ENCODE measurements around the gene CLASP1.

CLASP1 gene

GRCh38 chr2:121576263-121576662, 73.0 kb downstream of the CLASP1 start:
- Histone ChIP-seq H3K36me3 (ENCODE audit: insufficient read depth, low read length) (no peaks in the 10 kb centered on the region; the same call in 1 of the 2 replicates), H3K27ac (ENCODE audit: low read depth, low read length, poor library complexity, severe bottlenecking) (no peak overlapping the region), H3K9me3 (ENCODE audit: low read length) (no peaks in the 10 kb centered on the region), H3K9ac (ENCODE audit: low read length) (no peak overlapping the region), H4K20me1 (ENCODE audit: insufficient read depth, low read length) (no peaks in the 10 kb centered on the region), H3K27me3 (ENCODE audit: insufficient read depth, low read length) (no peaks in the 10 kb centered on the region), H3F3A (ENCODE audit: insufficient read depth, low read length) (no peaks in the 10 kb centered on the region), H3K4me3 (ENCODE audit: low read depth, low read length, poor library complexity, severe bottlenecking) (no peak overlapping the region), H2AFZ (ENCODE audit: low read length) (no peak overlapping the region), H3K9me2 (ENCODE audit: low read depth, low read length) (no peaks in the 10 kb centered on the region), H3K4me2 (ENCODE audit: low read length) (no peak overlapping the region), H3K4me1 (ENCODE audit: insufficient read depth, low read length, severe bottlenecking) (peaks cover 9% of the 10 kb centered on the region), H3K79me2 (ENCODE audit: insufficient read depth, low read length) (peaks cover 38% of the 10 kb centered on the region)
- TF ChIP-seq CTCF (IDR thresholded peaks at IDR 0.05; ENCODE audit: low read length), result no peak
- no peak for TF ChIP-seq EZH2 (IDR thresholded peaks at IDR 0.05; ENCODE audit: borderline replicate concordance, low read length)

GRCh38 chr2:121575800-121576199, 73.5 kb downstream of the CLASP1 start:
- TF ChIP-seq EZH2 (IDR thresholded peaks at IDR 0.05; ENCODE audit: borderline replicate concordance, low read length) (no peak), CTCF (IDR thresholded peaks at IDR 0.05; ENCODE audit: low read length) (no peak)
- Histone ChIP-seq H3K27me3 (ENCODE audit: insufficient read depth, low read length) (no peaks in the 10 kb centered on the region), H3K9ac (ENCODE audit: low read length) (no peak overlapping the region), H3K9me2 (ENCODE audit: low read depth, low read length) (no peaks in the 10 kb centered on the region), H3K4me3 (ENCODE audit: low read depth, low read length, poor library complexity, severe bottlenecking) (no peak overlapping the region), H3K79me2 (ENCODE audit: insufficient read depth, low read length) (peaks cover 38% of the 10 kb centered on the region), H2AFZ (ENCODE audit: low read length) (no peak overlapping the region), H3K9me3 (ENCODE audit: low read length) (no peaks in the 10 kb centered on the region), H3K4me2 (ENCODE audit: low read length) (no peak overlapping the region), H3K36me3 (ENCODE audit: insufficient read depth, low read length) (no peaks in the 10 kb centered on the region; the same call in 1 of the 2 replicates), H3K27ac (ENCODE audit: low read depth, low read length, poor library complexity, severe bottlenecking) (no peak overlapping the region), H3K4me1 (ENCODE audit: insufficient read depth, low read length, severe bottlenecking) (peaks cover 9% of the 10 kb centered on the region), H3F3A (ENCODE audit: insufficient read depth, low read length) (no peaks in the 10 kb centered on the region), H4K20me1 (ENCODE audit: insufficient read depth, low read length) (no peaks in the 10 kb centered on the region)

GRCh38 chr2:121570667-121571055, 78.6 kb downstream of the CLASP1 start:
- Histone ChIP-seq H3K27ac (ENCODE audit: low read depth, low read length, poor library complexity, severe bottlenecking) (no peak overlapping the region), H3K4me1 (ENCODE audit: insufficient read depth, low read length, severe bottlenecking) (no peaks in the 10 kb centered on the region), H3K27me3 (ENCODE audit: insufficient read depth, low read length) (no peaks in the 10 kb centered on the region), H3K9ac (ENCODE audit: low read length) (no peak overlapping the region), H3K9me3 (ENCODE audit: low read length) (no peaks in the 10 kb centered on the region), H3F3A (ENCODE audit: insufficient read depth, low read length) (no peaks in the 10 kb centered on the region), H3K9me2 (ENCODE audit: low read depth, low read length) (no peaks in the 10 kb centered on the region), H4K20me1 (ENCODE audit: insufficient read depth, low read length) (no peaks in the 10 kb centered on the region), H2AFZ (ENCODE audit: low read length) (no peak overlapping the region), H3K4me3 (ENCODE audit: low read depth, low read length, poor library complexity, severe bottlenecking) (no peak overlapping the region), H3K79me2 (ENCODE audit: insufficient read depth, low read length) (peaks cover 11% of the 10 kb centered on the region; the same call in 1 of the 2 replicates), H3K36me3 (ENCODE audit: insufficient read depth, low read length) (peaks cover 5% of the 10 kb centered on the region; the same call in 1 of the 2 replicates), H3K4me2 (ENCODE audit: low read length) (no peak overlapping the region)
- TF ChIP-seq CTCF (IDR thresholded peaks at IDR 0.05; ENCODE audit: low read length), result no peak
- TF ChIP-seq EZH2 (IDR thresholded peaks at IDR 0.05; ENCODE audit: borderline replicate concordance, low read length), result no peak

Data from OCI-LY1 (cell line).